Measurements from ENCODE around the gene TGM4. TPM values are rescaled to one million over a fixed set of nuclear protein-coding genes. Genes with fewer than 3 reads are reported as not detected.

TGM4 gene
- total RNA-seq, 1 donor from 2014 or later = not detected

DNA sequence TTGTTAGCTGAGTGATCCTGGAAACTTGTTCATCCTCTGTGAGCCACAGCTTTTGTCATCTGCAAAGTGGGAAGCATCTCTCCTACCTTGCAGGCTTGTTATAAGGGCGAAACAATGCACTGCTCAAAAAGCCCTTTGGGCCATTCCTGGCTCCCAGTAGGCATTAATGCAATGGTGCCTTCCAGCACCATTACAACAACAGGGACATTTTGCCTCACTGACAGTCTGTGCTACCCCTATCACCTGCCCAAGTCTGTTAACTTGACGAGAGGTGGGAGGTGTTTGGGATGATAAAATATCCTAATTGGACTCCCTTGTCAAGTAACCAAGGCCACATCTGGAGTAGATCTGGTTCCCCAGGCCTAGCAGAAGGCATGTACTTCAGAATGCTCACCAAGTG is 57.4 kb downstream of the TGM4 start:
- DNase-seq (ENCODE audit: low spot score) = no peak
- TF ChIP-seq, protein P1, sequence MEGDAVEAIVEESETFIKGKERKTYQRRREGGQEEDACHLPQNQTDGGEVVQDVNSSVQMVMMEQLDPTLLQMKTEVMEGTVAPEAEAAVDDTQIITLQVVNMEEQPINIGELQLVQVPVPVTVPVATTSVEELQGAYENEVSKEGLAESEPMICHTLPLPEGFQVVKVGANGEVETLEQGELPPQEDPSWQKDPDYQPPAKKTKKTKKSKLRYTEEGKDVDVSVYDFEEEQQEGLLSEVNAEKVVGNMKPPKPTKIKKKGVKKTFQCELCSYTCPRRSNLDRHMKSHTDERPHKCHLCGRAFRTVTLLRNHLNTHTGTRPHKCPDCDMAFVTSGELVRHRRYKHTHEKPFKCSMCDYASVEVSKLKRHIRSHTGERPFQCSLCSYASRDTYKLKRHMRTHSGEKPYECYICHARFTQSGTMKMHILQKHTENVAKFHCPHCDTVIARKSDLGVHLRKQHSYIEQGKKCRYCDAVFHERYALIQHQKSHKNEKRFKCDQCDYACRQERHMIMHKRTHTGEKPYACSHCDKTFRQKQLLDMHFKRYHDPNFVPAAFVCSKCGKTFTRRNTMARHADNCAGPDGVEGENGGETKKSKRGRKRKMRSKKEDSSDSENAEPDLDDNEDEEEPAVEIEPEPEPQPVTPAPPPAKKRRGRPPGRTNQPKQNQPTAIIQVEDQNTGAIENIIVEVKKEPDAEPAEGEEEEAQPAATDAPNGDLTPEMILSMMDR (IDR thresholded peaks at IDR 0.05; ENCODE audit: unreplicated experiment) = no peak
- Mint-ChIP-seq H3K9me3 (ENCODE audit: unreplicated experiment) (no peaks in the 10 kb centered on the region), H3K36me3 (ENCODE audit: low read depth, unreplicated experiment) (peaks cover 55% of the 10 kb centered on the region), H3K4me1 (ENCODE audit: unreplicated experiment) (peaks cover 57% of the 10 kb centered on the region), H3K27me3 (ENCODE audit: unreplicated experiment) (peaks cover 12% of the 10 kb centered on the region), H3K27ac (ENCODE audit: unreplicated experiment) (peak overlapping the region; percentile 99), H3K4me3 (ENCODE audit: unreplicated experiment) (no peak overlapping the region)

DNA sequence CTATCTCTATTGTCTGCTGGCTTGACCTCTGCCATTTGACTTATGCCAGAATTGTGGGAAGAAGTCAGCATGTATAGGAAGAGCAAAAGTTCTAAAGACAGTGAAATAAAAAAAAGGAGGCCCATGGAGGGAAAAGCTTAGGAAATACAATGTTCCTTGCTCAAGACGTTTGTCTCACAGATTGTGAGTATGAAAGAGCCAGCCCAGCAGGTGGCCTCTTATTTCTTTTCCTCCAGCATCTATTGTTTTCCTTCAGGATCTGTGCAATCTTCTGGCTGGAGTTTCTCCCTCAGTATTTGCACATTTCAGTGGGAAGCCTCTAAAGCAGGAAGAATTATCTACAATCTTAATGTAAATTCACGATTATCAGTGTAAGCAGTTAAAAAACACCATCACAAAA is 57.9 kb downstream of the TGM4 start:
- H3K36me3 Mint-ChIP-seq (ENCODE audit: low read depth, unreplicated experiment) = peaks cover 50% of the 10 kb centered on the region
- H3K27ac Mint-ChIP-seq (ENCODE audit: unreplicated experiment) = peak overlapping the region; percentile 99
- H3K27me3 Mint-ChIP-seq (ENCODE audit: unreplicated experiment) = peaks cover 12% of the 10 kb centered on the region
- H3K4me1 Mint-ChIP-seq (ENCODE audit: unreplicated experiment) = peaks cover 52% of the 10 kb centered on the region
- H3K4me3 Mint-ChIP-seq (ENCODE audit: unreplicated experiment) = peak overlapping the region; percentile 23
- no peak for DNase-seq (ENCODE audit: low spot score)
- no peaks in the 10 kb centered on the region for H3K9me3 Mint-ChIP-seq (ENCODE audit: unreplicated experiment)
- TF ChIP-seq, protein P1 (IDR thresholded peaks at IDR 0.05; ENCODE audit: unreplicated experiment) = no peak

DNA sequence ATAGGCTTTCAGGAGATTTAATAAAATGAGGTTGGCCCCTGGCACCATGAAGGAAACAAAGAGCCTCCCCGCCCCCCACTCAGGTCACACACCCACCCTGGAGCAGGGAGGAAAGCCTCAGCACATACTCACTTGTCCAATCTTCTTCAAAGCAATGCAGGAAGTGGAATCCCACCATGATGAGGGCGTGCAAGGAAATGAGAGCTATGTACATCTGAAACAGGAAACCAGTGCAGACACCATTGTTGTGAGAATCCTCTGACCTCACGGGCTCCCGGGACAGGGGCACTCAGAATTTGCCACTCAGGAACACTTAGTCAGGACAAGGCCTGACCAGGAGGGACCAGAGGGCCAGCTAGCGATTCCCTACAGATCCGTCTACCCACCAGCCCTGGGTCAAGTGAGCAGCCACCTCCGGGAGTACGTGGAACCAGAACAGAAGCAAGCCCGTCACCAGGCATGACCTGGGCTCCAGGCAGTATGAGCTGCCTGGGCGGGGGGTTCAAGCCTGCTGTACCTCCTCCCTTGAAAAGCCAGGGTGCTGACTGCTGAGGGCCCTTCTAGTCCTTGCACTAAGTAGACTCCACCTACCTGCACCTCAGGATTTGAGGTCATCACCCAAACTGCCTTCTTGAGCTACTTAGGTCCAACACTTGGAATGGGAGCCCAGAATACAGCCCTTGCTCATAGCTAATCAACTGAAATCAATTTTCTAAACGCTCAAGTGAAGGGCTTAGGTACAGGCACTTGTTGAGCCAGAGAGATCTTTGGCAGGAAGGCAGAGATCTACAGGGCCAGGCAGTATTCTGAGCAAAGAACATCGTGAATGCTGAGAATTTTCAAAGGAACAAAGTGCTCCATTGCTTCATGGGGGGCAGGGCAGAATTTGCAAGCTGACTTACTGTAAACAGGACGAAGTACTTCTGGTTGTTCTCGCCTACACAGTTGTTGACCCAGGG is 58.9 kb downstream of the TGM4 start:
- Mint-ChIP-seq H3K27ac (ENCODE audit: unreplicated experiment) (peak overlapping the region; percentile 99), H3K4me1 (ENCODE audit: unreplicated experiment) (peaks cover 52% of the 10 kb centered on the region), H3K9me3 (ENCODE audit: unreplicated experiment) (no peaks in the 10 kb centered on the region), H3K36me3 (ENCODE audit: low read depth, unreplicated experiment) (peaks cover 53% of the 10 kb centered on the region), H3K4me3 (ENCODE audit: unreplicated experiment) (peak overlapping the region; percentile 23), H3K27me3 (ENCODE audit: unreplicated experiment) (peaks cover 12% of the 10 kb centered on the region)
- peak; percentile 51 for DNase-seq (ENCODE audit: low spot score)
- TF ChIP-seq, protein P1 (IDR thresholded peaks at IDR 0.05; ENCODE audit: unreplicated experiment) = no peak

DNA sequence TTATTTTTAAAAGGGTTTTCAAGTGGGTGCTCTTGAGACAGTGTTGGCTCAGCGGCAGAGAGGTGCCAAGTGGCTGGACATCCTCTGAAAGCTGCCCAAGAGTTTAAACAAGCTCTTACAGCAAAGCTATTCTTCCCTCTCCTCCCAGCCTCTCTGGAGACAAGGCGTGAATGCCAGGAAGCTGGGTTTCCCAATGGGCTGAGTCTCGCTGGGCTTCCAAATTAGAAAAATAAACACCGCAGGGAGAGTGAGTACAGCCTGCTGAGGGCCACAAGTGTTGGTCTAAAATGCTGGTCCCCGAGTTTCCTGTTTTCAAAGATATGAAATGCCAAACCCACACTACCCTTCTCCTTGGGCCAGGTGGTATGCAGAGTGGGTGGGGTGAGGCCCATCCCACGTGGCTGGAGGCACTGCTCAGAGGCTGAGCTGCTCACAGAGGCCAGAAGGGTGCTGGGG is 65.2 kb downstream of the TGM4 start:
- peak overlapping the region; percentile 91 for H3K27ac Mint-ChIP-seq (ENCODE audit: unreplicated experiment)
- TF ChIP-seq, protein P1 (IDR thresholded peaks at IDR 0.05; ENCODE audit: unreplicated experiment) = no peak
- no peak for DNase-seq (ENCODE audit: low spot score)
- no peaks in the 10 kb centered on the region for H3K9me3 Mint-ChIP-seq (ENCODE audit: unreplicated experiment)
- peaks cover 9% of the 10 kb centered on the region for H3K27me3 Mint-ChIP-seq (ENCODE audit: unreplicated experiment)
- H3K36me3 Mint-ChIP-seq (ENCODE audit: low read depth, unreplicated experiment) = peaks cover 46% of the 10 kb centered on the region
- peak overlapping the region; percentile 25 for H3K4me3 Mint-ChIP-seq (ENCODE audit: unreplicated experiment)
- peaks cover 44% of the 10 kb centered on the region for H3K4me1 Mint-ChIP-seq (ENCODE audit: unreplicated experiment)

All from endothelial cell (in vitro differentiated cells).